NCI-H82 treated with DMSO at 0.1 percent for 48 hours (cell line): ENCODE results near the gene ZMIZ1.

Source experiments
- DNase-seq: peaks from one replicate; lab custom pipeline; 2025; ENCODE audit not compliant: unreplicated experiment; lab: John Stamatoyannopoulos, UW

Gene ZMIZ1

GRCh38 chr10:79136236-79137005 is 67.7 kb downstream of the ZMIZ1 start:
- peak; percentile 4 for DNase-seq

GRCh38 chr10:79137300-79137756 is 68.6 kb downstream of the ZMIZ1 start:
- DNase-seq: no peak

- no peak for DNase-seq
These were observed 69.1 kb downstream of the ZMIZ1 start for GRCh38 chr10:79137826-79138225.

- no peak for DNase-seq
These were observed 69.8 kb downstream of the ZMIZ1 start for GRCh38 chr10:79138449-79139123.

- no peak for DNase-seq
These were observed 70.5 kb downstream of the ZMIZ1 start for GRCh38 chr10:79139124-79139835.

GRCh38 chr10:79140085-79140793 is 71.5 kb downstream of the ZMIZ1 start:
- DNase-seq: no peak

- DNase-seq: no peak
These were observed 72.1 kb downstream of the ZMIZ1 start for GRCh38 chr10:79140855-79141254.

- no peak for DNase-seq
These were observed 73.3 kb downstream of the ZMIZ1 start for GRCh38 chr10:79142064-79142491.

GRCh38 chr10:79142522-79143309 is 74.0 kb downstream of the ZMIZ1 start:
- DNase-seq: no peak

GRCh38 chr10:79143879-79144278 is 75.1 kb downstream of the ZMIZ1 start:
- peak; percentile 77 for DNase-seq

GRCh38 chr10:79144351-79145173 is 75.8 kb downstream of the ZMIZ1 start:
- DNase-seq: no peak

GRCh38 chr10:79145174-79145483 is 76.4 kb downstream of the ZMIZ1 start:
- DNase-seq: no peak

- no peak for DNase-seq
These were observed 77.0 kb downstream of the ZMIZ1 start for GRCh38 chr10:79145517-79146470.

- no peak for DNase-seq
These were observed 77.9 kb downstream of the ZMIZ1 start for GRCh38 chr10:79146611-79147130.

GRCh38 chr10:79147306-79147705 is 78.5 kb downstream of the ZMIZ1 start:
- DNase-seq: no peak

- no peak for DNase-seq
These were observed 79.2 kb downstream of the ZMIZ1 start for GRCh38 chr10:79147796-79148451.

- peak; percentile 51 for DNase-seq
These were observed 79.9 kb downstream of the ZMIZ1 start for GRCh38 chr10:79148452-79149344.
